Upper lobe of left lung (tissue), 4 donors: ENCODE results near the gene TFEB.

Experiments
- EP300 ChIP-seq, 4 donors: sonication (generic); formaldehyde crosslinking; IDR thresholded peaks; one replicate each; pipeline ENCODE4 v1.5.1; 2017; ENCODE audit warnings: antibody characterized with exemption in 4 of 4, control low read depth in 2 of 4
- POLR2A ChIP-seq, 4 donors: fragments of 450-650 bp; IDR thresholded peaks; one replicate each; pipeline ENCODE4 v1.5.1; 2016 to 2017; ENCODE audit warnings: antibody characterized with exemption in 4 of 4, mild to moderate bottlenecking in 2 of 4

GRCh38 chr6:41755895-41756294 is 20.5 kb upstream of the TFEB start:
- TF ChIP-seq EP300 (IDR thresholded peaks at IDR 0.05) (no peak), POLR2A (IDR thresholded peaks at IDR 0.05) (no peak)
